IMR-90 (cell line): ENCODE measurements around the gene SRGAP3. TPM values are rescaled to one million over a fixed set of nuclear protein-coding genes. Genes with fewer than 3 reads are reported as not detected.

Experiments used
- ATAC-seq: fragments of 200-7000 bp; cut with Tn5 transposase; 2 replicates; pipeline ENCODE4 v1.9.1; 2020; ENCODE audit warnings: low read depth, mild to moderate bottlenecking, moderate library complexity
- BruUV-seq: library from RNA; stranded (reverse); fragments of 400-500 nt; replicated peaks from 2 replicates; lab custom pipeline; 2021; lab: Mats Ljungman, UMichigan
- CTCF ChIA-PET: fragments of 300-600 bp; formaldehyde crosslinking; extraction: SDS; loops from one replicate; lab custom pipeline; 2021; ENCODE audit warnings: antibody characterized with exemption; lab: Yijun Ruan, JAX
- POLR2A ChIA-PET: fragments of 300-600 bp; sonication (Branson Sonifier 250); formaldehyde crosslinking; loops from one replicate; lab custom pipeline; 2022; ENCODE audit warnings: antibody characterized with exemption; ENCODE audit not compliant: unreplicated experiment; lab: Charles Lee
- DNase-seq: peaks from one replicate; pipeline ENCODE4 v3.0.0; 2013
- H2AFZ ChIP-seq: replicated peaks from 2 replicates; pipeline ENCODE3; 2013; ENCODE audit warnings: low read length, mild to moderate bottlenecking; ENCODE audit not compliant: poor library complexity
- H2AK5ac ChIP-seq: 2 replicates; pipeline ENCODE4 v1.6.1; 2013; ENCODE audit warnings: low read depth, low read length, inconsistent platforms
- H2AK9ac ChIP-seq: replicated peaks from 2 replicates; pipeline ENCODE3; 2013; ENCODE audit warnings: mild to moderate bottlenecking, low read depth, low read length, moderate library complexity; ENCODE audit not compliant: poor library complexity
- H2BK120ac ChIP-seq: 2 replicates; pipeline ENCODE4 v1.6.1; 2013; ENCODE audit warnings: low read depth, low read length, inconsistent platforms
- H2BK15ac ChIP-seq: 3 replicates; pipeline ENCODE4 v1.6.1; 2013; ENCODE audit warnings: low read depth, low read length, inconsistent platforms
- H2BK20ac ChIP-seq: 2 replicates; pipeline ENCODE4 v1.6.1; 2013; ENCODE audit warnings: low read depth, mild to moderate bottlenecking, inconsistent platforms, low read length, moderate library complexity
- H2BK5ac ChIP-seq: 2 replicates; pipeline ENCODE4 v1.6.1; 2013; ENCODE audit warnings: mild to moderate bottlenecking, low read depth, low read length, inconsistent platforms; ENCODE audit not compliant: poor library complexity, severe bottlenecking
- H3K14ac ChIP-seq: replicated peaks from 2 replicates; pipeline ENCODE4 v1.6.1; 2013; ENCODE audit warnings: low read depth, low read length, inconsistent platforms
- H3K18ac ChIP-seq: 2 replicates; pipeline ENCODE4 v1.6.1; 2013; ENCODE audit warnings: low read depth, low read length, control low read depth
- H3K23ac ChIP-seq: 2 replicates; pipeline ENCODE4 v1.6.1; 2013; ENCODE audit warnings: low read depth, low read length, inconsistent platforms
- H3K27ac ChIP-seq: 2 replicates; pipeline ENCODE4 v1.5.1; 2013; ENCODE audit warnings: mild to moderate bottlenecking, control low read depth, low read length; ENCODE audit not compliant: insufficient read depth
- H3K27me3 ChIP-seq: 2 replicates; pipeline ENCODE4 v1.6.1; 2013; ENCODE audit warnings: low read length; ENCODE audit not compliant: control insufficient read depth, insufficient read depth
- H3K36me3 ChIP-seq: 2 replicates; pipeline ENCODE4 v1.6.1; 2013; ENCODE audit warnings: low read length, mixed read lengths; ENCODE audit not compliant: control insufficient read depth, insufficient read depth
- H3K4ac ChIP-seq: 2 replicates; pipeline ENCODE4 v1.6.1; 2013; ENCODE audit warnings: low read depth, low read length, inconsistent platforms
- H3K4me1 ChIP-seq: 2 replicates; pipeline ENCODE4 v1.6.1; 2013; ENCODE audit warnings: low read length, mixed read lengths; ENCODE audit not compliant: control insufficient read depth, insufficient read depth
- H3K4me2 ChIP-seq: 2 replicates; pipeline ENCODE4 v1.6.1; 2013; ENCODE audit warnings: low read depth, mild to moderate bottlenecking, control low read depth, low read length, moderate library complexity
- H3K4me3 ChIP-seq: 2 replicates; pipeline ENCODE4 v1.5.1; 2013; ENCODE audit warnings: low read depth, mild to moderate bottlenecking, control low read depth, low read length, moderate library complexity; ENCODE audit not compliant: insufficient read depth
- H3K56ac ChIP-seq: 2 replicates; pipeline ENCODE4 v1.6.1; 2013; ENCODE audit warnings: low read length, inconsistent platforms; ENCODE audit not compliant: insufficient read depth; ENCODE audit errors: extremely low read depth
- H3K79me1 ChIP-seq, 2 experiments: 2 replicates each; pipeline ENCODE4 v1.6.1; 2013; ENCODE audit warnings: low read length in 2 of 2, inconsistent platforms in 1 of 2, low read depth in 1 of 2
- H3K9ac ChIP-seq: 2 replicates; pipeline ENCODE4 v1.6.1; 2013; ENCODE audit warnings: low read depth, low read length, control low read depth
- H3K9me1 ChIP-seq: 2 replicates; pipeline ENCODE4 v1.6.1; 2013; ENCODE audit warnings: low read length, inconsistent platforms; ENCODE audit not compliant: insufficient read depth
- H3K9me3 ChIP-seq: 2 replicates; pipeline ENCODE4 v1.6.1; 2013; ENCODE audit warnings: low read length; ENCODE audit not compliant: control insufficient read depth, insufficient read depth
- H4K20me1 ChIP-seq: 2 replicates; pipeline ENCODE4 v1.6.1; 2013; ENCODE audit warnings: low read length, inconsistent platforms; ENCODE audit not compliant: insufficient read depth
- H4K5ac ChIP-seq: 2 replicates; pipeline ENCODE4 v1.6.1; 2013; ENCODE audit warnings: mild to moderate bottlenecking, low read depth, low read length, control low read depth
- H4K8ac ChIP-seq, 2 experiments: 2 replicates each; pipeline ENCODE4 v1.6.1; 2013; ENCODE audit warnings: low read depth in 2 of 2, low read length in 2 of 2, control low read depth in 1 of 2, inconsistent platforms in 1 of 2
- H4K91ac ChIP-seq: 2 replicates; pipeline ENCODE4 v1.6.1; 2013; ENCODE audit warnings: low read depth, low read length, inconsistent platforms; ENCODE audit not compliant: insufficient read depth
- CEBPB ChIP-seq: IDR thresholded peaks from 2 replicates; pipeline ENCODE4 v1.6.1; 2012; ENCODE audit warnings: low read depth, low read length, improper control_type of control experiment
- ELK1 ChIP-seq: fragments of 150-350 bp; IDR thresholded peaks from 2 replicates; pipeline ENCODE4 v1.6.1; 2016; ENCODE audit warnings: low read depth, mild to moderate bottlenecking, low read length, moderate library complexity, borderline replicate concordance
- NFE2L2 ChIP-seq: fragments of 150-350 bp; IDR thresholded peaks from 2 replicates; pipeline ENCODE4 v1.6.1; 2016; ENCODE audit warnings: low read depth, mild to moderate bottlenecking, low read length
- POLR2A ChIP-seq: IDR thresholded peaks from 2 replicates; pipeline ENCODE4 v1.6.1; 2012; ENCODE audit warnings: mild to moderate bottlenecking, low read depth, low read length
- RCOR1 ChIP-seq: IDR thresholded peaks from 2 replicates; pipeline ENCODE4 v1.6.1; 2012; ENCODE audit warnings: mild to moderate bottlenecking, low read length, improper control_type of control experiment; ENCODE audit not compliant: insufficient replicate concordance
- WGBS, 2 experiments: methylation state at CpG; one replicate each; pipeline versions ENCODE4 v1.1.5 to v1.1.7; 2013; ENCODE audit warnings: missing lambda C conversion rate in 2 of 2; ENCODE audit not compliant: insufficient read length in 1 of 2; ENCODE audit errors: extremely low coverage in 2 of 2; 5-methylcytosine and 5-hydroxymethylcytosine counted together
- dilution Hi-C: fragments of 300-500 bp; cut with HindIII; formaldehyde crosslinking; loops from one replicate; pipeline ENCODE4 v1.14.3; 2018; ENCODE audit warnings: low sequenced_read_pairs; ENCODE audit not compliant: unreplicated experiment
- in situ Hi-C: fragments of 300-500 bp; cut with MboI; formaldehyde crosslinking; loops from 3 replicates; pipeline ENCODE4 v1.14.3; 2019; ENCODE audit warnings: low sequenced_read_pairs, inconsistent platforms, mixed read lengths
- intact Hi-C: fragments of 100-400 bp; cut with micrococcal nuclease; formaldehyde crosslinking; loops from 2 replicates; pipeline ENCODE4 v1.10.0; 2022
- polyA plus RNA-seq, 3 experiments: library from polyadenylated mRNA; depleted of rRNA; stranded (reverse); fragments of >200 nt; gene quantifications; 2 replicates each; pipeline ENCODE4 v1.2.3, GENCODE V29; 2012; ENCODE audit warnings: low replicate concordance in 1 of 3
- total RNA-seq: library from RNA; depleted of rRNA; stranded (reverse); fragments of >200 nt; gene quantifications from 2 replicates; pipeline ENCODE4 v1.2.3, GENCODE V29; 2012

Gene SRGAP3
- total and polyA plus RNA-seq, 2 of the 4 experiments (the other 2 are of a cell fraction), result 0.68 to 1.4 TPM

- peaks cover 13% of the 10 kb centered on the region for H3K27me3 ChIP-seq
- DNase-seq (no peak), ATAC-seq (no peak)
- H3K56ac ChIP-seq, result no peak overlapping the region
- no peak overlapping the region for H3K4me2 ChIP-seq
- ChIA-PET POLR2A (no interaction called here), CTCF (no interaction called here)
- H3K4ac ChIP-seq, result no peak overlapping the region
- H3K4me3 ChIP-seq, result no peak overlapping the region
- no peak overlapping the region for H2BK20ac ChIP-seq
- H3K9me1 ChIP-seq, result no peaks in the 10 kb centered on the region
- no peaks in the 10 kb centered on the region for H3K4me1 ChIP-seq
- no TSS peak for BruUV-seq
- H2BK120ac ChIP-seq, result no peak overlapping the region
- H3K79me1 ChIP-seq, result no peaks in the 10 kb centered on the region
- H3K23ac ChIP-seq, result no peak overlapping the region
- no peak overlapping the region for H3K14ac ChIP-seq
- no peak overlapping the region for H2AK5ac ChIP-seq
- intact Hi-C loops, result no loop called here
- H2BK5ac ChIP-seq, result no peak overlapping the region
- H4K91ac ChIP-seq, result no peak overlapping the region
- TF ChIP-seq CEBPB (no peak), ELK1 (no peak), NFE2L2 (no peak), RCOR1 (no peak), POLR2A (no peak)
- H2AFZ ChIP-seq, result no peak overlapping the region
- no peak overlapping the region for H3K18ac ChIP-seq
- H4K5ac ChIP-seq, result no peak overlapping the region
- no CpG with 5 or more reads among the region's 2 CpGs for WGBS, 2 experiments
- no peak overlapping the region for H2AK9ac ChIP-seq
- no peak overlapping the region for H2BK15ac ChIP-seq
- no peaks in the 10 kb centered on the region for H3K9me3 ChIP-seq
- no peak overlapping the region for H3K27ac ChIP-seq
- H3K36me3 ChIP-seq, result no peaks in the 10 kb centered on the region
- no peak overlapping the region for H3K9ac ChIP-seq
- H4K8ac ChIP-seq, result no peak overlapping the region
- in situ Hi-C loops, result loop anchor here (25.0 kb wide), 2 partner anchors 309 to 409 kb away; partner anchors contain the start of gene OXTR
- no peaks in the 10 kb centered on the region for H4K20me1 ChIP-seq
- dilution Hi-C loops, result no loop called here
Observed at GRCh38 chr3:9070961-9071360, 178.5 kb downstream of the SRGAP3 start.
